Lung (tissue), 12 donors: Measurements from ENCODE around the gene CDC27. TPM values are rescaled to one million over a fixed set of nuclear protein-coding genes. Genes with fewer than 3 reads are reported as not detected.

Source experiments
- ATAC-seq: fragments of 200-7000 bp; cut with Tn5 transposase; one replicate; pipeline ENCODE4 v1.9.1; 2020; ENCODE audit warnings: moderate number of reproducible peaks; ENCODE audit not compliant: insufficient read depth, low FRiP score
- DNase-seq, 3 donors: peaks; one replicate each; pipeline ENCODE4 v3.0.0-alpha.2; 2013 to 2017
- H3K27ac ChIP-seq, 2 donors: one replicate each; pipeline ENCODE4 v1.5.1; 2013; ENCODE audit warnings: mild to moderate bottlenecking in 2 of 2, moderate library complexity in 2 of 2, control low read depth in 1 of 2, inconsistent platforms in 1 of 2, low read depth in 1 of 2, low read length in 1 of 2
- H3K27me3 ChIP-seq, 3 donors: one replicate each; pipeline ENCODE4 v1.5.1; 2013; ENCODE audit warnings: low read length in 2 of 3; ENCODE audit not compliant: control insufficient read depth in 3 of 3, insufficient read depth in 3 of 3
- H3K36me3 ChIP-seq, 4 donors: one replicate each; pipeline ENCODE4 v1.5.1; 2013; ENCODE audit warnings: low read length in 4 of 4, mild to moderate bottlenecking in 1 of 4, moderate library complexity in 1 of 4; ENCODE audit not compliant: control insufficient read depth in 4 of 4, insufficient read depth in 4 of 4
- H3K4me1 ChIP-seq, 5 donors: one replicate each; pipeline ENCODE4 v1.5.1; 2013; ENCODE audit warnings: low read length in 5 of 5, mild to moderate bottlenecking in 2 of 5, moderate library complexity in 1 of 5; ENCODE audit not compliant: control insufficient read depth in 5 of 5, insufficient read depth in 5 of 5
- H3K4me3 ChIP-seq: one replicate; pipeline ENCODE4 v1.5.1; 2013; ENCODE audit warnings: mild to moderate bottlenecking, control low read depth, moderate library complexity
- H3K9ac ChIP-seq, 2 donors: one replicate each; pipeline ENCODE4 v1.5.1; 2013; ENCODE audit warnings: low read length in 2 of 2, control low read depth in 1 of 2; ENCODE audit not compliant: insufficient read depth in 1 of 2
- H3K9me3 ChIP-seq, 4 donors: one replicate each; pipeline ENCODE4 v1.5.1; 2013; ENCODE audit warnings: low read length in 3 of 4, mild to moderate bottlenecking in 1 of 4, moderate library complexity in 1 of 4; ENCODE audit not compliant: control insufficient read depth in 4 of 4, insufficient read depth in 3 of 4
- WGBS, 2 donors: extraction: QIAGEN DNeasy Blood & Tissue Kit; methylation state at CpG; one replicate each; pipeline ENCODE4 v1.1.7; 2013; 5-methylcytosine and 5-hydroxymethylcytosine counted together
- polyA plus RNA-seq, 2 donors: library from polyadenylated mRNA; stranded (reverse); fragments of 200-250 nt; gene quantifications; one replicate each; pipeline ENCODE4 v1.2.1, GENCODE V29; 2013
- total RNA-seq, 2 donors: library from RNA; depleted of rRNA in 1 of 2; stranded (reverse); fragments of >200 nt in 1 of 2; gene quantifications; one replicate each; pipeline ENCODE4 v1.2.1, GENCODE V29; 2014 to 2021
- TF ChIP-seq, protein P1 (sequence below): IDR thresholded peaks from 2 replicates; pipeline ENCODE4 v1.5.1; 2012; ENCODE audit warnings: mild to moderate bottlenecking; ENCODE audit errors: control extremely low read depth, extremely low read depth
- donor health status: control.
- donor health status: control.
- donor health status: Bipolar disorder and iron deficiency.
- donor health status: healthy.
- donor health status: DM: yes; HTN: yes; CAD: no.

Gene CDC27
- total and polyA plus RNA-seq, 4 donors = 13.6 to 74.1 (median 46.1) TPM

- no peaks in the 10 kb centered on the region for H3K27me3 ChIP-seq
- no peak overlapping the region for H3K4me3 ChIP-seq
- peaks cover 2 to 36% (median 20%) of the 10 kb centered on the region in 4 donors for H3K36me3 ChIP-seq
- H3K9ac ChIP-seq = no peak overlapping the region
- no peak overlapping the region for H3K27ac ChIP-seq
- TF ChIP-seq, protein P1, sequence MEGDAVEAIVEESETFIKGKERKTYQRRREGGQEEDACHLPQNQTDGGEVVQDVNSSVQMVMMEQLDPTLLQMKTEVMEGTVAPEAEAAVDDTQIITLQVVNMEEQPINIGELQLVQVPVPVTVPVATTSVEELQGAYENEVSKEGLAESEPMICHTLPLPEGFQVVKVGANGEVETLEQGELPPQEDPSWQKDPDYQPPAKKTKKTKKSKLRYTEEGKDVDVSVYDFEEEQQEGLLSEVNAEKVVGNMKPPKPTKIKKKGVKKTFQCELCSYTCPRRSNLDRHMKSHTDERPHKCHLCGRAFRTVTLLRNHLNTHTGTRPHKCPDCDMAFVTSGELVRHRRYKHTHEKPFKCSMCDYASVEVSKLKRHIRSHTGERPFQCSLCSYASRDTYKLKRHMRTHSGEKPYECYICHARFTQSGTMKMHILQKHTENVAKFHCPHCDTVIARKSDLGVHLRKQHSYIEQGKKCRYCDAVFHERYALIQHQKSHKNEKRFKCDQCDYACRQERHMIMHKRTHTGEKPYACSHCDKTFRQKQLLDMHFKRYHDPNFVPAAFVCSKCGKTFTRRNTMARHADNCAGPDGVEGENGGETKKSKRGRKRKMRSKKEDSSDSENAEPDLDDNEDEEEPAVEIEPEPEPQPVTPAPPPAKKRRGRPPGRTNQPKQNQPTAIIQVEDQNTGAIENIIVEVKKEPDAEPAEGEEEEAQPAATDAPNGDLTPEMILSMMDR = no peak
- ATAC-seq (no peak), DNase-seq (no peak)
- 85 to 86% methylated on average over 2 of the region's 2 CpGs for WGBS, 2 donors
- no peaks in the 10 kb centered on the region for H3K9me3 ChIP-seq
- H3K4me1 ChIP-seq = no peaks in the 10 kb centered on the region
Observed at GRCh38 chr17:47165137-47165536, 24.0 kb downstream of the CDC27 start.

DNA sequence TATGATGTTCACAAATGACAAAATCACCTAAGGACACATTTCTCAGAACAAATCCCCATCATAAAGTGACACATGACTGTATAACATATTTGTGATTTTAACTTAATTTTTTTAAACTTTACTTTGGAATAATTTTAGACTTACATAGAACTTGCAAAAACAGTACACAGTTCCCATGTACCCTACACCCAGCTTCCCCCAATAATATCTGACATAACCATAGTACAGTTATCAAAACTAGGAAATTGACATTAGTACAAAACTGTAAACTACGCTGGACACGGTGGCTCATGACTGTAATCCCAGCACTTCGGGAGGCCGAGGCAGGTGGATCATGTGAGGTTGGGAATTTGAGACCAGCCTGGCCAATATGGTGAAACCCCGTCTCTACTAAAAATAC is 24.8 kb downstream of the CDC27 start:
- no peak for ATAC-seq
- Histone ChIP-seq H3K36me3 (peaks cover 2 to 36% (median 25%) of the 10 kb centered on the region in 4 donors), H3K9me3 (no peaks in the 10 kb centered on the region), H3K27ac (no peak overlapping the region), H3K4me1 (no peaks in the 10 kb centered on the region), H3K27me3 (no peaks in the 10 kb centered on the region), H3K9ac (no peak overlapping the region), H3K4me3 (no peak overlapping the region)
- WGBS, 2 donors = 96 to 97% methylated on average over 5 of the region's 5 CpGs
- TF ChIP-seq, protein P1 = no peak
- no peak for DNase-seq

- 40 to 53% methylated on average over 2 of the region's 2 CpGs for WGBS, 2 donors
- H3K36me3 ChIP-seq = peaks cover 7 to 27% (median 21%) of the 10 kb centered on the region in 4 donors
- no peak overlapping the region for H3K9ac ChIP-seq
Observed at GRCh38 chr17:47162013-47162622, 27.0 kb downstream of the CDC27 start.

More at GRCh38 chr17:47162013-47162622, 27.0 kb downstream of the CDC27 start:
- H3K4me3 ChIP-seq = no peak overlapping the region
- no peaks in the 10 kb centered on the region for H3K4me1 ChIP-seq
- H3K9me3 ChIP-seq = no peaks in the 10 kb centered on the region
- ATAC-seq (no peak), DNase-seq (no peak)
- TF ChIP-seq, protein P1 = no peak
- no peaks in the 10 kb centered on the region for H3K27me3 ChIP-seq
- H3K27ac ChIP-seq = no peak overlapping the region
